Measurements from ENCODE around the gene WNT3A. TPM values are rescaled to one million over a fixed set of nuclear protein-coding genes. Genes with fewer than 3 reads are reported as not detected.
A peak's percentile ranks its signal among the peaks of the same experiment; 100 is the strongest.

The WNT3A gene
- total RNA-seq, 4 donors from 2014 or later, result not detected

GRCh38 chr1:228107636-228108035 lies 100.8 kb downstream of the WNT3A start:
- Histone ChIP-seq H3K4me3 (no peak overlapping the region), H3K27me3 (no peaks in the 10 kb centered on the region), H3K27ac (replicated peaks in 1 of 4) (peak overlapping the region in 1 of 4 donors; percentile 94), H3K36me3 (peaks cover 0 to 27% (median 25%) of the 10 kb centered on the region in 4 donors), H3K4me1 (peaks cover 28 to 40% (median 37%) of the 10 kb centered on the region in 4 donors), H3K9me3 (no peaks in the 10 kb centered on the region)
- DNase-seq (ENCODE audit: extremely low spot score), result no peak
- intact Hi-C loops (cut with DNase I), result no loop called here
- TF ChIP-seq POLR2AphosphoS5 (IDR thresholded peaks at IDR 0.05) (no peak), CTCF (IDR thresholded peaks at IDR 0.05) (no peak), POLR2A (IDR thresholded peaks at IDR 0.05; ENCODE audit: low read depth) (no peak), EP300 (IDR thresholded peaks at IDR 0.05) (no peak)
- WGBS, result 90% methylated on average over 19 of the region's 19 CpGs

- Histone ChIP-seq H3K27ac (replicated peaks in 1 of 4) (peak overlapping the region; percentile 90 to 97 (median 93)), H3K4me1 (peaks cover 28 to 39% (median 37%) of the 10 kb centered on the region in 4 donors), H3K27me3 (no peaks in the 10 kb centered on the region), H3K4me3 (peak overlapping the region; percentile 75 to 98 (median 84)), H3K9me3 (no peaks in the 10 kb centered on the region), H3K36me3 (peaks cover 0 to 27% (median 25%) of the 10 kb centered on the region in 4 donors)
- WGBS, result 78% methylated on average over 11 of the region's 11 CpGs
- no peak for DNase-seq (ENCODE audit: extremely low spot score)
- intact Hi-C loops (cut with DNase I), result no loop called here
- TF ChIP-seq CTCF (IDR thresholded peaks at IDR 0.05), result no peak
Measured at GRCh38 chr1:228108055-228108690, 101.4 kb downstream of the WNT3A start.

GRCh38 chr1:228108742-228109072 lies 101.9 kb downstream of the WNT3A start:
- no peaks in the 10 kb centered on the region for H3K9me3 ChIP-seq
- no peak for DNase-seq (ENCODE audit: extremely low spot score)
- intact Hi-C loops (cut with DNase I), result no loop called here
- H3K4me3 ChIP-seq, result peak overlapping the region; percentile 75 to 98 (median 84)
- no peak for TF ChIP-seq POLR2AphosphoS5 (IDR thresholded peaks at IDR 0.05)
- TF ChIP-seq CTCF (IDR thresholded peaks at IDR 0.05), result no peak
- TF ChIP-seq POLR2A (IDR thresholded peaks at IDR 0.05; ENCODE audit: low read depth), result no peak
- no peak for TF ChIP-seq EP300 (IDR thresholded peaks at IDR 0.05)
- H3K36me3 ChIP-seq, result peaks cover 0 to 27% (median 25%) of the 10 kb centered on the region in 4 donors
- peaks cover 25 to 36% (median 33%) of the 10 kb centered on the region in 4 donors for H3K4me1 ChIP-seq
- WGBS, result 0% methylated on average over 3 of the region's 8 CpGs
- peak overlapping the region; percentile 90 to 97 (median 93) for H3K27ac ChIP-seq (replicated peaks in 1 of 4)
- no peaks in the 10 kb centered on the region for H3K27me3 ChIP-seq

- peaks cover 21 to 30% (median 28%) of the 10 kb centered on the region in 4 donors for H3K4me1 ChIP-seq
- H3K9me3 ChIP-seq, result no peaks in the 10 kb centered on the region
- WGBS, result under 1% methylated on average over 26 of the region's 66 CpGs
- DNase-seq (ENCODE audit: extremely low spot score), result peak; percentile 100
- peak within 1 kb of the TSS; percentile 75 to 98 (median 84) for H3K4me3 ChIP-seq
- TF ChIP-seq POLR2A (IDR thresholded peaks at IDR 0.05; ENCODE audit: low read depth) (peak; percentile 91), POLR2AphosphoS5 (IDR thresholded peaks at IDR 0.05) (peak; percentile 100), CTCF (IDR thresholded peaks at IDR 0.05) (peak in 1 of 3 experiments; percentile 36), EP300 (IDR thresholded peaks at IDR 0.05) (no peak)
- peaks cover 0 to 27% (median 25%) of the 10 kb centered on the region in 4 donors for H3K36me3 ChIP-seq
- intact Hi-C loops (cut with DNase I), result no loop called here
- no peaks in the 10 kb centered on the region for H3K27me3 ChIP-seq
- peak within 1 kb of the TSS; percentile 90 to 97 (median 93) for H3K27ac ChIP-seq (replicated peaks in 1 of 4)
Measured at GRCh38 chr1:228109073-228109961, 102.5 kb downstream of the WNT3A start, which contains the start of gene MRPL55. TSS of gene MRPL55 (minus strand) at chr1:228109299. CDS start at chr1:228108260, 1,039 bp downstream.
